SU-DHL-6 (cell line): ENCODE measurements around the gene RPL18A.

Source experiments
- H2AFZ ChIP-seq: fragments of 200-600 bp; sonication (generic); 2 replicates; pipeline ENCODE4 v1.6.1; 2014; ENCODE audit warnings: low read depth, mild to moderate bottlenecking, moderate library complexity, mixed read lengths, antibody characterized with exemption, low read length; ENCODE audit not compliant: severe bottlenecking
- H3F3A ChIP-seq: fragments of 200-600 bp; shearing (Covaris generic); 2 replicates; pipeline ENCODE4 v1.6.0; 2016; ENCODE audit warnings: antibody characterized with exemption, mild to moderate bottlenecking; ENCODE audit not compliant: insufficient read depth
- H3K27ac ChIP-seq: fragments of 200-600 bp; sonication (generic); 2 replicates; pipeline ENCODE4 v1.5.1; 2016; ENCODE audit warnings: low read depth, mild to moderate bottlenecking, low read length, moderate library complexity, mixed read lengths
- H3K27me3 ChIP-seq: fragments of 200-600 bp; sonication (generic), shearing (Covaris generic); 2 replicates; pipeline ENCODE4 v1.6.0; 2014; ENCODE audit warnings: mild to moderate bottlenecking, low read length
- H3K36me3 ChIP-seq: fragments of 200-600 bp; sonication (generic); 2 replicates; pipeline ENCODE4 v1.6.1; 2014; ENCODE audit warnings: mild to moderate bottlenecking, low read length, mixed read lengths
- H3K4me2 ChIP-seq: fragments of 300-600, 200-600 bp; shearing (Covaris generic), sonication (generic); 2 replicates; pipeline ENCODE4 v1.6.0; 2014; ENCODE audit warnings: low read length, low read depth, mild to moderate bottlenecking; ENCODE audit not compliant: poor library complexity, severe bottlenecking
- H3K4me3 ChIP-seq: fragments of 200-600 bp; sonication (generic); 2 replicates; pipeline ENCODE4 v1.5.1; 2014; ENCODE audit warnings: antibody characterized with exemption, low read length, mild to moderate bottlenecking, mixed read lengths; ENCODE audit not compliant: insufficient read depth, poor library complexity, severe bottlenecking
- H3K79me2 ChIP-seq: fragments of 200-600 bp; sonication (generic); 2 replicates; pipeline ENCODE4 v1.6.1; 2014; ENCODE audit warnings: mild to moderate bottlenecking, low read length, moderate library complexity; ENCODE audit not compliant: insufficient read depth
- H3K9ac ChIP-seq: fragments of 200-600 bp; sonication (generic); 2 replicates; pipeline ENCODE4 v1.7.0; 2014; ENCODE audit warnings: mild to moderate bottlenecking, low read length
- H3K9me2 ChIP-seq: fragments of 200-600 bp; sonication (generic); replicated peaks from 2 replicates; pipeline ENCODE4 v1.6.1; 2014; ENCODE audit warnings: low read length; ENCODE audit not compliant: insufficient read depth
- H3K9me3 ChIP-seq: fragments of 200-600 bp; sonication (generic); 2 replicates; pipeline ENCODE4 v1.6.1; 2014; ENCODE audit warnings: low read length, mixed read lengths; ENCODE audit not compliant: insufficient read depth
- H4K20me1 ChIP-seq: fragments of 200-600 bp; sonication (generic); 2 replicates; pipeline ENCODE4 v1.6.1; 2014; ENCODE audit warnings: low read depth, mild to moderate bottlenecking, antibody characterized with exemption, low read length, moderate library complexity, mixed read lengths
- EZH2phosphoT487 ChIP-seq: fragments of 200-600 bp; sonication (generic), shearing (Covaris generic); conservative IDR thresholded peaks from 2 replicates; pipeline ENCODE4 v1.6.1; 2018; ENCODE audit warnings: mild to moderate bottlenecking, antibody characterized with exemption, low read length, moderate library complexity, mixed read lengths
- TF ChIP-seq, protein P1 (sequence below): fragments of 200-600 bp; sonication (generic); IDR thresholded peaks from one replicate; pipeline ENCODE4 v1.5.1; 2017; ENCODE audit warnings: antibody characterized with exemption, mild to moderate bottlenecking, low read length, moderate library complexity; ENCODE audit not compliant: insufficient read depth, poor library complexity, severe bottlenecking

RPL18A gene

DNA sequence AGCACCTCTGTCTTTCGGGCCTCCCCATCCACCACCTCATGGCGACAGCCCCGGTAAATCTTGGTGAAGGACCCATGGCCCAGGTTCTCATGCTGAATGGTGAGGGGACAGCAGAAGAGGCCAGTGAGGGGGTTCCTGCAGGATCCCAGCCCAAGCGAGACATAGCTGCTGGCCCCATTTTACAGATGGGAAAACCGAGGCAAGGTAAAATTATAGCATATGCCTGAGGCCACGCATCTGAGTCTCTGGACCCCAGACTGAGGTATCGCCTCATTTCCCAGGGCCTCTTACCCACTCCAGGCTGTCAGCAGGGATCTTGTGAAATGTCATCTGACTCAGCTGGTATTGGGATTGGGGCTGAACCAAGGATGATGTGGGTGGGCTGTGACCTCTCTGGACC lies 21.7 kb upstream of the RPL18A start:
- no peak for TF ChIP-seq EZH2phosphoT487
- TF ChIP-seq, protein P1, sequence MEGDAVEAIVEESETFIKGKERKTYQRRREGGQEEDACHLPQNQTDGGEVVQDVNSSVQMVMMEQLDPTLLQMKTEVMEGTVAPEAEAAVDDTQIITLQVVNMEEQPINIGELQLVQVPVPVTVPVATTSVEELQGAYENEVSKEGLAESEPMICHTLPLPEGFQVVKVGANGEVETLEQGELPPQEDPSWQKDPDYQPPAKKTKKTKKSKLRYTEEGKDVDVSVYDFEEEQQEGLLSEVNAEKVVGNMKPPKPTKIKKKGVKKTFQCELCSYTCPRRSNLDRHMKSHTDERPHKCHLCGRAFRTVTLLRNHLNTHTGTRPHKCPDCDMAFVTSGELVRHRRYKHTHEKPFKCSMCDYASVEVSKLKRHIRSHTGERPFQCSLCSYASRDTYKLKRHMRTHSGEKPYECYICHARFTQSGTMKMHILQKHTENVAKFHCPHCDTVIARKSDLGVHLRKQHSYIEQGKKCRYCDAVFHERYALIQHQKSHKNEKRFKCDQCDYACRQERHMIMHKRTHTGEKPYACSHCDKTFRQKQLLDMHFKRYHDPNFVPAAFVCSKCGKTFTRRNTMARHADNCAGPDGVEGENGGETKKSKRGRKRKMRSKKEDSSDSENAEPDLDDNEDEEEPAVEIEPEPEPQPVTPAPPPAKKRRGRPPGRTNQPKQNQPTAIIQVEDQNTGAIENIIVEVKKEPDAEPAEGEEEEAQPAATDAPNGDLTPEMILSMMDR: no peak
- H2AFZ ChIP-seq: no peak overlapping the region
- no peak overlapping the region for H3K4me3 ChIP-seq
- no peaks in the 10 kb centered on the region for H3K9me3 ChIP-seq
- H3K36me3 ChIP-seq: no peaks in the 10 kb centered on the region
- H3K27me3 ChIP-seq: no peaks in the 10 kb centered on the region
- no peak overlapping the region for H3K4me2 ChIP-seq
- H3K9ac ChIP-seq: no peak overlapping the region
- no peaks in the 10 kb centered on the region for H3K79me2 ChIP-seq
- H4K20me1 ChIP-seq: no peaks in the 10 kb centered on the region
- H3K27ac ChIP-seq: no peak overlapping the region
- H3F3A ChIP-seq: no peaks in the 10 kb centered on the region
- H3K9me2 ChIP-seq: no peaks in the 10 kb centered on the region

DNA sequence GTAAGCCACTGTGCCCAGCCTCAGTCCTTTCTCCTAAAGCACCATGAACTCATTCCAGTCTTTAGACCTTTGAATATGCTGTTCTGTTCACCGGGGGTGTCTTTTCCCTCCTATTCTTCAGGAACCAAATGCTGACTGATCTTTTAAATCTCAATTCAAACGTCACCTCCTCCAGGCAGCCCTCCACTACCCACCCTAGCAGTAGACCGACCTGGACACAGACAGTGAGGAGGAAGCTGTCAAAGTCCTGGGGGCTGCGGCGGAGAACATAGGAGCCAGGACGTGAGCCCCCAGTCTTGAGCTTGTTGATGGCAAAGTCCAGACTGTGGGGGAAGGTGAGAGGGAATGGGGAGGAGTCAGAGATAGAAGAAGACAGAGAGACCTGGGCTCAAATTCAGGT lies 19.7 kb upstream of the RPL18A start:
- Histone ChIP-seq H3F3A (no peaks in the 10 kb centered on the region), H3K27me3 (no peaks in the 10 kb centered on the region), H3K27ac (no peak overlapping the region), H3K36me3 (no peaks in the 10 kb centered on the region), H2AFZ (no peak overlapping the region), H3K9ac (no peak overlapping the region), H3K4me2 (no peak overlapping the region), H3K79me2 (no peaks in the 10 kb centered on the region), H3K4me3 (no peak overlapping the region), H3K9me3 (no peaks in the 10 kb centered on the region), H3K9me2 (no peaks in the 10 kb centered on the region), H4K20me1 (no peaks in the 10 kb centered on the region)
- TF ChIP-seq, protein P1: no peak

DNA sequence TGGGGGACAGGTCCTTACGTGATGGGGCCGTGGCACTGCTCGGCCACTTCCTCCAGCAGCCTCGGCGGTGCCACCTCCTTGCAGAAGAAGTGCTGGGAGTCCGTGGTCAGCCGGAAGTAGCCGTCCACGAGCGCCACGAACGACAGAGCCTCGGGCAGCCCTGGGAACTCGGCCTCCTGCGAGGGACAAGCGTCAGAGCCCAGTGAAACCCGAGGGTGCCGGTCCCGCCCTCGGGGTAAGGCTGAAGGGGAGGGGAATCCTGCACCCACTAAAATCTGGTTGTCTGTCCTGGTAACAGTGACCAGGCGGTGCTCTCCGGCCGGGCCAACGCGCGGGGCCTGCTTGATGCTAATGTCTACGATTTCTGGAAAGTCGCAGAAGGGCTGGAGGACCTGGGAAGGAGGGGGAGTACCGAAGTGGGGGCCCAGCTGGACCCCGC lies 18.3 kb upstream of the RPL18A start:
- Histone ChIP-seq H4K20me1 (no peaks in the 10 kb centered on the region), H3K36me3 (no peaks in the 10 kb centered on the region), H2AFZ (no peak overlapping the region), H3K9me3 (no peaks in the 10 kb centered on the region), H3K27ac (no peak overlapping the region), H3K4me2 (no peak overlapping the region), H3K4me3 (no peak overlapping the region), H3K9me2 (no peaks in the 10 kb centered on the region), H3K9ac (no peak overlapping the region), H3F3A (no peaks in the 10 kb centered on the region), H3K79me2 (no peaks in the 10 kb centered on the region), H3K27me3 (no peaks in the 10 kb centered on the region)
- TF ChIP-seq EZH2phosphoT487: no peak
- TF ChIP-seq, protein P1: no peak
